Measurements from ENCODE around the gene PZP. TPM values are rescaled to one million over a fixed set of nuclear protein-coding genes. Genes with fewer than 3 reads are reported as not detected.

PZP gene
- total RNA-seq, 1 donor from 2014 or later, result 0.12 TPM

DNA sequence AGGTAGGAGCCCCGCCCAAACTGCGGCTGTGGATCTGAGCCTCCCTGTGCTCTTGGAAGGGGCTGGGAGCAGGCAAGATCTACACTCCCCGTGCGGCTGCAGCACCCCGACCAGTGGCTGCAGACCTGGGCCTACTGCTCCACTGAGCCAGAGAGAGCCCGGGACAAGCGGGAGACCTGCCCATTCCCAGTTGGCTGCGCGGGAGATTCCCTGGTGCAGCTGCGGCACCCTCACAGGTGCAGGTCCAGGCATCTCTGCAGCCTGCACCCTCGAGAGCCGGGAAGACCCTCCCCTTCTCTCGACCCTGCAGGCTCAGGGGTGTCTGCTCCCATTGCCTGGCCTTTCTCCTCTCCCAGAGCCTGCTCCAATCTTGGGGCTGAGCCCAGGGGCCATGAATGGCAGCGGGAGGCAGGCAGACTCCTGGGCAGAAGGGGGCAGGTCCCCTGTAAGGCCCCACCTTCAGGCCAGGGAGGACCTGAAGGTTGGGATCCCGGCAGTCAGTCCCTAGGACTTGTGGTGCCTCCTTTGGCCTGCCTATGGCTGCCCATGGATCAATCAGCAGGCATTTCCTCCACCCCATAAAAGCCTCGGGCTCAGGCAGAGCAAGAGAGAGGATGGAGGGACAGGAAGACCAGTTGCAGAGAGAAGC is 83.7 kb downstream of the PZP start:
- DNase-seq (ENCODE audit: low spot score), result no peak

DNA sequence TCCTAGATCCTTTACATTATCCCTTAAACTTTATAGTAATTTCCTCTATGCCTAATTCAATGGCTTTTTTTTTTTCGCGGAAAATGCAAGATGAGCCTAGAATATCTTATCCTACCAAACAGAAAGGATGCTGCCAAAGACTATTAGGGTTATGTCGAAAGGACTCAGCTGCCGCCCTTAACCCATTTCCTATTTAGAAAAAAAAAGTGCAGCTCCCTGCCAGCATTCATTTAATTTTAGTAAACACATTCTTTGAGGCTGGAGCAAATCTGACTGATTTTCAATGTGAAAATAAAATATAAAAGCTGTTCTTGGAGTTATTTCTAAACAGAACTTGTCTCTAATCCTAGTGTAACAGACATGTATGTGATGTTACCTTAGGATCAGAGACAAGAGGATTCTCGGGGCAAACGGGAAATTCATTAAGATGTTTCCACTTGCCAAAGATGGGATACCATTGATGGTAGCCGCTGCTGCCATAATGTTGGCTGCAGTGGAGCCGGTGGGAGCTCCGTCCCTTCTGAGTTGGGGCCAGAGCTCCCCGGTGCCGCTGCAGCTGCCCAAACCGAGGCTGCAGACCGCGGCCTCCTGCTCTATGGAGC is 84.3 kb downstream of the PZP start:
- DNase-seq (ENCODE audit: low spot score), result no peak

DNA sequence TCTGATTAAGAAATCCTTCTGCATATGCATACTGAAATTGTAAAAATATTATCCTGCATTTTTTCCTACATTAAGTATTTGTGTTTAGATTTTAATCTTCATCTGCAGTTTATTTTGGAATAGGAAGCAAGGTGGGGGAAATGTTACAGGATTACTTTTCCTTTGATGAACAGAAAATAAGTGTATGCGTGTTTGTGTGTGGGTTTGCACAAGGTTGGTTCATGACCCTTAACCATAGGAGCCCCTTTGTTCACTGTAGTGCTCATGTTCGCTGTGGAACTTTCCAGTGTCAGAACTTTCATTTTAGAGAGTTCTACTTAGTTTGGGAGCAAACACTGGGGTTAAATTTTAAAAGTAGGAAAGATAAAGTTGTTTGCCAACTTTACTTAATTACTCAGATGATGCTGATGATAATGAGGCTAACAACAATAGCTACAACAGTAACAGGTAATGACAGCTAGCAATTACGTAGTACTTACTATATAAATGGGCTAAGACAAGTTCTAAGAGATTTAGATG is 86.0 kb downstream of the PZP start:
- no peak for DNase-seq (ENCODE audit: low spot score)

- no peak for DNase-seq (ENCODE audit: low spot score)
Observed at GRCh38 chr12:9120487-9121184, 87.6 kb downstream of the PZP start.

DNA sequence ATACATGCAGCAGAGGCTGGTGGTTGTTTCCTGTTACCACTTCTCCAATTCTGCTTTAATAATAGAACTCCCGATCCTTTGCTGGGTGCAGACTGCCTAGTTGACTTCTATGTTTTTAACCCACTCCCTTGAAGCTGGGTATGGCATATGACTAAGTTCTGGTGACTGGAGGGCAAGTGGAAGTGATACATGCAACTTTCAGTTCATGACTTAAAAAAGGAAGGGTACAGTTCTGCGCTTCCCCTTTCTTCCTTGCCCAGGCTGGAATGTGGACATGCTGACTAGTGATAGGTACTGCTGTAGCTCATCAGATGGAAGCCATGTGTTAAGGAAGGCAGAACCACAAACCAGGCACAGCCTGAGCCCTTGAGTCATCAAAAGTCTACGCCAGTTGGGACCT is 90.0 kb downstream of the PZP start:
- DNase-seq (ENCODE audit: low spot score), result peak; percentile 34

DNA sequence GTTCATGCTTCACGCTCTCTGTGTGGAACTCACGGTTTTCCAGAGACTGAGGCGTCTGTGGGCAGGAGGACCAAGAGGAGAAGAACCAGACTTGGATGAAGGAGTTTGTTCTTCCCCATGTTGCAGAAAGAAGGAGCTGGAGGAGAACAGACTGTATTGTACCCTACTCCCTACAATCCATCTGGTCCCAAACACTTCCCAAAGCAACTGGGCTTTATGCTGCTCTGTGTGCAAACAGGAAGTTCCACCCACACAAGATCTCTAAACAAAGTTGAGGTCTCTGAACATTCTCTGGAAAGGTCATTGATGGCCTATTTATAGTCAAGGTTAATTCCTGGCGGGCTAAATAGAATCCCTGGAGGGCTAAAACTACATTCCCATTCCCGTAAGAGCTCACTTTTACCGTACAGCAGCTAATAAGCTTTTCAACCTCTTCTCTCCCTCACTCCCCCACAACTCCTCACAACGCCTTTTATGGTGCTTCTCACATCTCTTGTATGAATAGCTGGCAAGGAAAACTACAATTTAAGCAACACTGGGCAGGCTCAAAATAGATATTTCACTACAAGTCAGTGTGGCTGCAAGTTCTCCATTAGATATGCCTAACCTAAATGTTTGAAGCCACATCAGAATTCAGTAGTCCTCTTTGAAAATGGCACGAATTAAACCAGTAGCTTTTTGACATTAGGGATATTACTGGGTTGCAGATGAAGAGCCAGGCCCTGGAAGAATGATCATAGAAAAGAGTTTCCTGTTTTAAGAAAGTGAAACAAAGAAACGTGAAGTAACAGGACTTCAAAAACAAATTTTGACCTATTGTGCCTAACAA is 92.2 kb downstream of the PZP start, which contains the start of gene A2M:
TSS of gene A2M (minus strand) at position 189 of the 829 bp plus-strand sequence. CDS start at position 119, 70 bp downstream.
- peak; percentile 38 for DNase-seq (ENCODE audit: low spot score)

- DNase-seq (ENCODE audit: low spot score), result no peak
Observed at GRCh38 chr12:9114946-9115345, 93.2 kb downstream of the PZP start.

DNA sequence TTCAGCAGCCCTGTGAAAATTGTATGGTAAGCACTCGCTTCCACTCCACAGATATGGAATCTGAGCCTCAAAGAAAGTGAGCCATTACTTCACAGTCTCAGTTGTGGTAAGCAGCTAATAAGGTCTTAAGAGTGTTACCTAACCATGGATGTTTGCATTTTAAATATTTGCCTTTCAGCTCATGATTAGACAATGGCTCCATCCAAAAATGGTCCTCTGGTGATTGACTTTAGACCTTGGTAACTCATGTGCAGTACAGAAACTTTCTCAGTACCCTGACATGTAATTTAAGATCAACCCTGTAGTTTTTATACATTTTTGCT is 94.2 kb downstream of the PZP start:
- DNase-seq (ENCODE audit: low spot score), result no peak

DNA sequence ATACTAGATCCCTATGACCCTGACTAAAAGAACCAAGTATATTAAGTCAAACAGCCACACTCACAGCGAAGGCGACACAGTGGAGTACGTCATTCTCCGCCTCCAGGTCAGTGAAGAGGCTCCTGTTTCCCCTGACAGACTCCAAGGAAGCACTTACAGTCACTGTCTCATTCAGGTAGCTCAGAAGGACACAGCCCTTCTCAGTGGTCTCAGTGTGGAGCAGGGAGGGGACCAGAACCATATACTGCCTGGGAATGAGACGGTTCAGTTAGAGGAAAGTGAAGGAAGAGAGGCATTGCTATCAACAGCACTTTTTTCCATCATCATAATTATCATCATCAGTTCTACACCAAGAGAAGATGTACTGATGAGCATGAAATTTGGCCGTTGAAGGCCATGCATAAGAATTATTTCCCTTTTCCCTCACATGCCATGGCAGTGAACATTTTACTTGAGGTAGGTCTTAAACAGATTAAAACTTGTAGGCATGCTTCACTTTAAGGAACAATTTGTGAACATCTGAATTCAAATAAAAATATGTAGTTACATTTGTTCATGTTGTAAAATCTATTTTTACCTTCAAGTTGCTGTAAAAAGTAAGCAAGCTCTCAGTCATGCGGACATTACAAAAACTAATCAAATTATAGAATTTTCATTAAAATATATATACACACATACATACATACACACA is 94.8 kb downstream of the PZP start:
- DNase-seq (ENCODE audit: low spot score), result no peak

DNA sequence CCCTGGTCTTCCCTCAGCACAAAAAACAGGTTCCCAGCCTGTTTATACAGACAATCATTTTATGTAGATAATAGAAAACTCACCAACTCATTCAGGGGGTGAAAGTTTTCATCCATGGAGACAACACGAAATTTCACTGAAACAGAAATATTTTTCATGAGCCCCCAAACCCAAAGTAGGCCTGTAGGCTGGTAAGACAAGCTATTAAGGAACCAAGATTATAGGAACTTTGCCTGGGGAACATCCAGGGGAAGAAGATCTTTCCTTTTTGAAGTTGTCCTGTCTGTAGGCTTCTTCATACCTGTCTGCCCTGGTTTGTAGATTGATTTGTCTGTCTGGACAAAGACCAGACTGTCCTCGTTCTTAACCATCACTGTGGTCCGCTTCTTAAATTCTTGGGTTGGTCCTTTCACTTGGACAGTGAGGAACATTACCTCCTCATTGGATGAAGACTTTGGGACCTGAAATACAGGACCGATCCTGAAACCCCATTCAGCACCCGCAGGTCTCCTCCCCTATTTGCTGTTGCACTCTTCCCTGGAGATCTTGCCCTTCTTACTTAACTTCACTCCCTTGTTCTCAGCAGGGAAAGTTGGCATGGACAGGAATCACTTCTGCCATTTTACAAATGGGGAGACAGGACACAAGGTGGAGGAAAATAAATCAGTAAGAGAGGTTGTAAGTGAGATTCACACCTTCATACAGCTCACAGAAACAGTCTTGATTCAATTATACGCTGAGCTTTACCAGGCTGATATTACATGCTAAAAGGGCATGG is 95.9 kb downstream of the PZP start:
- no peak for DNase-seq (ENCODE audit: low spot score)

GRCh38 chr12:9111525-9111924 is 96.7 kb downstream of the PZP start:
- DNase-seq (ENCODE audit: low spot score), result no peak

DNA sequence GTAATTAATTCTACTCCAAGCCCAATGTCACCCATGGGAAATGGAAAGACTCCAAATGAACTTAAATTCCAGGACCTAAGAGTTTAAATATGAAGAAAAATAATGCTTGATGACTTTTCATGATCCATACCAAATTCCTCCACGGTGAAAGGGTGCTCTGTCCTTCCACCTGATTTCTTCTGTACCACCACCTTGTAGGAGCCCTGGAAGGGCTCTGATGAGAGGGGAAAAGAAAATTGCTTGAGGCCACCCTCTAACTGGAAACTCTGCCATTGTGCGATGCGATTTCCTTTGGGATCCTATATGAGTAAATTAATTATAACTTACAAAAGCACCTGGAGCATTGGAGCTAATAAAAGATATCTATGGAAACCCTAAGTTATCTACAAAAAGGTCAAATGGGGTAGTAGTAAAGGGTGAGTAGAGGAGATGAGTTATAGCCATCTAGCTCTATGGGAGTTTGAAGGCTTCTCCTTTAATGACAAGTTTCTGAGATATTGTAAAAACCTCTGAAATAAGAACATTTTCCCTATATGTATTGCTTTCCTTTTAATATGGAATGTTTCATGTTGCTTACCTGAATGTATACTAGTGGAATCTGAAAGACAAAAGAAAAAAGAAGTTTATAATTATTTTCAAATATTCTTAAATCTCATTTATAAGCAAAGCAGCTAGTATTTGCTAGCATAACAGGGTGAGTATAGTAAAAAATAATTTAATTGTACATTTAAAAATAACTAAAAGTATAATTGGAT is 98.3 kb downstream of the PZP start:
- DNase-seq (ENCODE audit: low spot score), result no peak

DNA sequence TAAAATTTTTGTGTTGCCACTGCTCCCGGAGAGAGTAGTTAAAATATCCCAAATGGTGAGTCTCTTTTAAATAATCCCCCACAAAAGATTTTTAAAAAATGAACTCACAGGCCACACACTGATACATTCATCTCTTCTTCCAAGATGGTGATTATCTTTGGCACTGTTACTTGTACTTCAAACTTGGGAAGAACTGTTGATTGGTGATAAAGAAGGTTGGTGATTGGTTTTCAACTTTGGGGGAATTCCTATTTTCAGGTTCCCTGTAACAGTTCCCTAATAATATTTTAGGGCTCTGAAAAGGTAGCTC is 99.0 kb downstream of the PZP start:
- DNase-seq (ENCODE audit: low spot score), result no peak

GRCh38 chr12:9108504-9109212 is 99.5 kb downstream of the PZP start:
- no peak for DNase-seq (ENCODE audit: low spot score)

- DNase-seq (ENCODE audit: low spot score), result no peak
Observed at GRCh38 chr12:9107542-9107873, 100.7 kb downstream of the PZP start.

- no peak for DNase-seq (ENCODE audit: low spot score)
Observed at GRCh38 chr12:9106610-9107541, 101.3 kb downstream of the PZP start.

- no peak for DNase-seq (ENCODE audit: low spot score)
Observed at GRCh38 chr12:9106067-9106466, 102.1 kb downstream of the PZP start.

DNA sequence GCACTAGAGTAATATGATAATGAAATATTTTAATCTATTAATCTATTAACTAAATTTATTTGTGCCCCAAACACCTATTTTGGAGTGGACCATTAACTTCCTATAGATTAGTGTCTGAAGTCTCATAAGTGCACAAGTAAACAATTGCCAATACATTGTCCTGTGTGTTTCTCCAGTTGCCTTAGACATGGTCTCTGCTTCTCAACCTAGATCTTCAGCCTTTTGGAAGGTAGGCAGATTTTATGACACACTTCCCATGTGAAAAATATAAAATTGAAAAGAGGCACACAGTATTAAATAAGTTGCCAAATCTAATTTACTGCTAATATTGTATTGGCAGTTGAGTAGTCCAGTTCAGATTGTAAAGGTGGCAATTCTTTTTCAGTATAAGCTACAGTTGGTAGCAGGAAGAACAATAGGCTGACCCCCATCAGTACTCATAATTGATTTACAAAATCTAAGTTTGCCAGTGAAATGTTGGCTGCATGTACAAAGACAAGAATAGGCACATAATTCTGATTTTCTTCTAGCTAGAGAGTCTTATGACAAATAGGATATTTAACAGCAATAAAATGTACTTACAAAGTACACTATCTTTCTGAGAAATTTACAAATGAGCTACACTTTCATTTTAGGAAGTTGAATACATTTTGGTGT is 103.3 kb downstream of the PZP start:
- DNase-seq (ENCODE audit: low spot score), result no peak

Measured in mucosa of gallbladder (tissue), 1 donor.